Activated CD8-positive, alpha-beta memory T cell treated with anti-CD3 and anti-CD28 coated beads for 1 hour (primary cell): ENCODE measurements around the gene ERGIC1.

ENCODE experiments used
- DNase-seq, 2 donors: peaks; one replicate each; pipeline ENCODE4 v3.0.0-alpha.2; 2020; ENCODE audit warnings: low read depth in 1 of 2; ENCODE audit errors: extremely low read depth in 1 of 2

The ERGIC1 gene

GRCh38 chr5:172827841-172828240, 6.2 kb upstream of the ERGIC1 start:
- no peak for DNase-seq

- no peak for DNase-seq
Measured at GRCh38 chr5:172828911-172829431, 5.1 kb upstream of the ERGIC1 start.

- no peak for DNase-seq
Measured at GRCh38 chr5:172830275-172830799, 3.7 kb upstream of the ERGIC1 start.

- no peak for DNase-seq
Measured at GRCh38 chr5:172830876-172831662, 3.0 kb upstream of the ERGIC1 start.

GRCh38 chr5:172832383-172833315, 1.4 kb upstream of the ERGIC1 start:
- no peak for DNase-seq

- DNase-seq, result no peak
Measured at GRCh38 chr5:172833372-172833685, 722 bp upstream of the ERGIC1 start.

GRCh38 chr5:172834415-172835289, 601 bp downstream of the ERGIC1 start:
- DNase-seq, result no peak

GRCh38 chr5:172835290-172835993, 1.4 kb downstream of the ERGIC1 start:
- no peak for DNase-seq

GRCh38 chr5:172835994-172836356, 1.9 kb downstream of the ERGIC1 start:
- DNase-seq, result no peak

- DNase-seq, result peak in 1 of 2 donors; percentile 32
Measured at GRCh38 chr5:172837640-172838039, 3.6 kb downstream of the ERGIC1 start.

GRCh38 chr5:172838151-172838875, 4.3 kb downstream of the ERGIC1 start:
- no peak for DNase-seq

GRCh38 chr5:172839669-172840431, 5.8 kb downstream of the ERGIC1 start:
- DNase-seq, result no peak

- no peak for DNase-seq
Measured at GRCh38 chr5:172840432-172841154, 6.5 kb downstream of the ERGIC1 start.

GRCh38 chr5:172841256-172841655, 7.2 kb downstream of the ERGIC1 start:
- DNase-seq, result no peak

- DNase-seq, result no peak
Measured at GRCh38 chr5:172843825-172844576, 9.9 kb downstream of the ERGIC1 start.

GRCh38 chr5:172844577-172844838, 10.5 kb downstream of the ERGIC1 start:
- DNase-seq, result no peak

GRCh38 chr5:172845154-172845553, 11.1 kb downstream of the ERGIC1 start:
- DNase-seq, result no peak

GRCh38 chr5:172845576-172845975, 11.5 kb downstream of the ERGIC1 start:
- DNase-seq, result no peak
